ENCODE measurements around the gene RCC2. TPM values are rescaled to one million over a fixed set of nuclear protein-coding genes. Genes with fewer than 3 reads are reported as not detected.

Gene RCC2
- total RNA-seq, 1 experiment from 2014 or later, result 82.7 TPM

- Histone ChIP-seq H3K4me2 (ENCODE audit: low read length) (no peak overlapping the region), H3K79me2 (ENCODE audit: low read length) (peaks cover 89% of the 10 kb centered on the region), H4K20me1 (ENCODE audit: low read length) (peaks cover 56% of the 10 kb centered on the region), H3K36me3 (ENCODE audit: low read depth, low read length) (peaks cover 35% of the 10 kb centered on the region), H3F3A (ENCODE audit: low read length, unreplicated experiment) (no peaks in the 10 kb centered on the region), H2AFZ (ENCODE audit: low read length) (no peak overlapping the region), H3K9ac (ENCODE audit: low read length) (no peak overlapping the region), H3K27me3 (ENCODE audit: low read length) (no peaks in the 10 kb centered on the region), H3K4me1 (ENCODE audit: insufficient read depth, low read length) (peaks cover 11% of the 10 kb centered on the region), H3K27ac (ENCODE audit: low read length) (no peak overlapping the region), H3K4me3 (ENCODE audit: low read length) (no peak overlapping the region), H3K9me3 (ENCODE audit: low read length) (no peaks in the 10 kb centered on the region), H3K9me2 (replicated peaks; ENCODE audit: low read length) (no peaks in the 10 kb centered on the region)
- CTCF ChIA-PET, result no interaction called here
- TF ChIP-seq CTCF (conservative IDR thresholded peaks at IDR 0.05; ENCODE audit: low read depth, low read length) (no peak), EZH2 (IDR thresholded peaks at IDR 0.05; ENCODE audit: low read length, unreplicated experiment) (no peak), EZH2phosphoT487 (IDR thresholded peaks at IDR 0.05; ENCODE audit: borderline replicate concordance, low read length) (no peak)
- no TSS peak for BruUV-seq (replicated peaks)
- intact Hi-C loops (cut with micrococcal nuclease), result no loop called here
- POLR2A ChIA-PET (ENCODE audit: unreplicated experiment), result no interaction called here
- ATAC-seq (no peak), DNase-seq (no peak)
Measured at GRCh38 chr1:17434601-17435000, 4.9 kb downstream of the RCC2 start.

GRCh38 chr1:17434016-17434415, 5.5 kb downstream of the RCC2 start:
- ChIA-PET CTCF (no interaction called here), POLR2A (ENCODE audit: unreplicated experiment) (no interaction called here)
- intact Hi-C loops (cut with micrococcal nuclease), result no loop called here
- Histone ChIP-seq H3F3A (ENCODE audit: low read length, unreplicated experiment) (no peaks in the 10 kb centered on the region), H3K79me2 (ENCODE audit: low read length) (peaks cover 90% of the 10 kb centered on the region), H3K9ac (ENCODE audit: low read length) (no peak overlapping the region), H3K9me3 (ENCODE audit: low read length) (no peaks in the 10 kb centered on the region), H2AFZ (ENCODE audit: low read length) (no peak overlapping the region), H3K4me3 (ENCODE audit: low read length) (no peak overlapping the region), H4K20me1 (ENCODE audit: low read length) (peaks cover 61% of the 10 kb centered on the region), H3K9me2 (replicated peaks; ENCODE audit: low read length) (no peaks in the 10 kb centered on the region), H3K4me1 (ENCODE audit: insufficient read depth, low read length) (peaks cover 11% of the 10 kb centered on the region), H3K4me2 (ENCODE audit: low read length) (no peak overlapping the region), H3K27me3 (ENCODE audit: low read length) (no peaks in the 10 kb centered on the region), H3K27ac (ENCODE audit: low read length) (no peak overlapping the region), H3K36me3 (ENCODE audit: low read depth, low read length) (peaks cover 41% of the 10 kb centered on the region)
- DNase-seq (no peak), ATAC-seq (no peak)
- no peak for TF ChIP-seq EZH2 (IDR thresholded peaks at IDR 0.05; ENCODE audit: low read length, unreplicated experiment)
- no peak for TF ChIP-seq EZH2phosphoT487 (IDR thresholded peaks at IDR 0.05; ENCODE audit: borderline replicate concordance, low read length)
- TF ChIP-seq CTCF (conservative IDR thresholded peaks at IDR 0.05; ENCODE audit: low read depth, low read length), result no peak
- BruUV-seq (replicated peaks), result no TSS peak

- ATAC-seq (no peak), DNase-seq (no peak)
- Histone ChIP-seq H3K36me3 (ENCODE audit: low read depth, low read length) (peaks cover 49% of the 10 kb centered on the region), H3K9me2 (replicated peaks; ENCODE audit: low read length) (no peaks in the 10 kb centered on the region), H3K27me3 (ENCODE audit: low read length) (no peaks in the 10 kb centered on the region), H3F3A (ENCODE audit: low read length, unreplicated experiment) (no peaks in the 10 kb centered on the region), H2AFZ (ENCODE audit: low read length) (no peak overlapping the region), H3K27ac (ENCODE audit: low read length) (no peak overlapping the region), H4K20me1 (ENCODE audit: low read length) (peaks cover 65% of the 10 kb centered on the region), H3K9me3 (ENCODE audit: low read length) (no peaks in the 10 kb centered on the region), H3K4me3 (ENCODE audit: low read length) (no peak overlapping the region), H3K4me2 (ENCODE audit: low read length) (no peak overlapping the region), H3K9ac (ENCODE audit: low read length) (no peak overlapping the region), H3K4me1 (ENCODE audit: insufficient read depth, low read length) (peaks cover 11% of the 10 kb centered on the region), H3K79me2 (ENCODE audit: low read length) (peaks cover 90% of the 10 kb centered on the region)
- no peak for TF ChIP-seq CTCF (conservative IDR thresholded peaks at IDR 0.05; ENCODE audit: low read depth, low read length)
- no peak for TF ChIP-seq EZH2phosphoT487 (IDR thresholded peaks at IDR 0.05; ENCODE audit: borderline replicate concordance, low read length)
- TF ChIP-seq EZH2 (IDR thresholded peaks at IDR 0.05; ENCODE audit: low read length, unreplicated experiment), result no peak
- CTCF ChIA-PET, result no interaction called here
- BruUV-seq (replicated peaks), result no TSS peak
- POLR2A ChIA-PET (ENCODE audit: unreplicated experiment), result no interaction called here
- intact Hi-C loops (cut with micrococcal nuclease), result no loop called here
Measured at GRCh38 chr1:17433261-17433660, 6.2 kb downstream of the RCC2 start.

Measured in PC-3 (cell line).